ENCODE data around the gene DENND6B. TPM values are rescaled to one million over a fixed set of nuclear protein-coding genes. Genes with fewer than 3 reads are reported as not detected.

The DENND6B gene
- total and polyA plus RNA-seq, 2 of the 13 experiments (the other 11 are each of a cell fraction or from before 2014, with no cell fraction given): 0.95 to 3.8 TPM

DNA sequence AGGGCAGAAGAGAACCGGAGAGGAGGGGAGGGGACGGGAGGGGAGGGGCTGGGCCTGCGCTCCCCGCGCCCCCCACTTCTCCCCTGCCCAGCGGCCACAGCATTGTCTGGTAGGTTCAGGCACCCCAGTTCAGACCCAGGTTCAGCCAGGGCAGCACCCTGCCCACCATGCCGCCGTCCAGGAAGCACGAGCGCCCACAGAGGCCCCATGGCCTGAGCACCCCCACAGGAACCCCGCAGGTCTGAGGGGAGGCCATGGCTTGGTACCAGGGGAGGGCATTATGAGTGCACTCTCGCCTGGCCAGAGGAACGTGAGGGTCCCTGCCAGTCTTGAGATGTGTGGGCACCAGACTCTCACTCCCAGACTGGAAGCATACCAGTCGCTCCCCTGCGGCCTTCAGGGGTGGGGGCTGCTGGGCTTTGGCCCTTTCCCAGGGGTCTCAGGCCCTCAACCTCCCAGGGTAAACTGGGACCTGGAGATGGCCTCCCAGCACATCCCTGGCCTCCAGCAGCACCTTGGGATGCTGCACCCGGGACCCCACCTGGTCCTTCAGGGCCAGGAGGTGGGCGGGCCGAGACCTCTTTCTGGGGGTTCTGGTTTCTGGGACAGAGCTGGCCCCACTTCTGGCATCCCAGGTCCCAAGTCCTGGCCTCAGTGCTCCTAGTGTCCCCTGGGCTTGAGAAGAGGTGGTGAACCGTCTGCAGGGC lies 18.8 kb downstream of the DENND6B start (continued):
- TF ChIP-seq, protein P1, sequence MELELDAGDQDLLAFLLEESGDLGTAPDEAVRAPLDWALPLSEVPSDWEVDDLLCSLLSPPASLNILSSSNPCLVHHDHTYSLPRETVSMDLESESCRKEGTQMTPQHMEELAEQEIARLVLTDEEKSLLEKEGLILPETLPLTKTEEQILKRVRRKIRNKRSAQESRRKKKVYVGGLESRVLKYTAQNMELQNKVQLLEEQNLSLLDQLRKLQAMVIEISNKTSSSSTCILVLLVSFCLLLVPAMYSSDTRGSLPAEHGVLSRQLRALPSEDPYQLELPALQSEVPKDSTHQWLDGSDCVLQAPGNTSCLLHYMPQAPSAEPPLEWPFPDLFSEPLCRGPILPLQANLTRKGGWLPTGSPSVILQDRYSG (CRISPR knock-in tag; IDR thresholded peaks at IDR 0.05): no peak
- TF ChIP-seq, protein P2, sequence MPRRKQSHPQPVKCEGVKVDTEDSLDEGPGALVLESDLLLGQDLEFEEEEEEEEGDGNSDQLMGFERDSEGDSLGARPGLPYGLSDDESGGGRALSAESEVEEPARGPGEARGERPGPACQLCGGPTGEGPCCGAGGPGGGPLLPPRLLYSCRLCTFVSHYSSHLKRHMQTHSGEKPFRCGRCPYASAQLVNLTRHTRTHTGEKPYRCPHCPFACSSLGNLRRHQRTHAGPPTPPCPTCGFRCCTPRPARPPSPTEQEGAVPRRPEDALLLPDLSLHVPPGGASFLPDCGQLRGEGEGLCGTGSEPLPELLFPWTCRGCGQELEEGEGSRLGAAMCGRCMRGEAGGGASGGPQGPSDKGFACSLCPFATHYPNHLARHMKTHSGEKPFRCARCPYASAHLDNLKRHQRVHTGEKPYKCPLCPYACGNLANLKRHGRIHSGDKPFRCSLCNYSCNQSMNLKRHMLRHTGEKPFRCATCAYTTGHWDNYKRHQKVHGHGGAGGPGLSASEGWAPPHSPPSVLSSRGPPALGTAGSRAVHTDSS (CRISPR knock-in tag; conservative IDR thresholded peaks at IDR 0.05): no peak
- TF ChIP-seq ZC3H4 (CRISPR knock-in tag; IDR thresholded peaks at IDR 0.05; ENCODE audit: borderline replicate concordance) (no peak), SKI (IDR thresholded peaks at IDR 0.05; ENCODE audit: partially characterized antibody) (no peak), SRSF1 (optimal IDR thresholded peaks at IDR 0.05; ENCODE audit: low read depth, low read length) (no peak), ZNF792 (CRISPR knock-in tag; IDR thresholded peaks at IDR 0.05) (no peak), POLR2AphosphoS5 (IDR thresholded peaks at IDR 0.05; ENCODE audit: low read depth, low read length) (no peak), NR1H2 (CRISPR knock-in tag; IDR thresholded peaks at IDR 0.05; ENCODE audit: borderline replicate concordance, low read depth) (no peak), ZFP37 (CRISPR knock-in tag; IDR thresholded peaks at IDR 0.05; ENCODE audit: borderline replicate concordance) (no peak), PHF8 (CRISPR knock-in tag; IDR thresholded peaks at IDR 0.05) (peak; percentile 9; the same call in 1 of the 2 replicates), NFIC (IDR thresholded peaks at IDR 0.05; ENCODE audit: low read length) (no peak), DRAP1 (CRISPR knock-in tag; IDR thresholded peaks at IDR 0.05) (0 out of 2 replicates have a peak, but pooled peaks have one; percentile 12), GABPB1 (CRISPR knock-in tag; IDR thresholded peaks at IDR 0.05) (peak; percentile 33; the same call in 1 of the 2 replicates), MLX (CRISPR knock-in tag; IDR thresholded peaks at IDR 0.05) (no peak), AGO2 (optimal IDR thresholded peaks at IDR 0.05; ENCODE audit: low read depth, low read length) (peak; percentile 33), AGO1 (IDR thresholded peaks at IDR 0.05; ENCODE audit: low read depth, low read length, poor library complexity, severe bottlenecking) (peak; percentile 37), ZNF770 (CRISPR knock-in tag; IDR thresholded peaks at IDR 0.05) (peak; percentile 23; the same call in 1 of the 2 replicates)
- TF ChIP-seq, protein P3, sequence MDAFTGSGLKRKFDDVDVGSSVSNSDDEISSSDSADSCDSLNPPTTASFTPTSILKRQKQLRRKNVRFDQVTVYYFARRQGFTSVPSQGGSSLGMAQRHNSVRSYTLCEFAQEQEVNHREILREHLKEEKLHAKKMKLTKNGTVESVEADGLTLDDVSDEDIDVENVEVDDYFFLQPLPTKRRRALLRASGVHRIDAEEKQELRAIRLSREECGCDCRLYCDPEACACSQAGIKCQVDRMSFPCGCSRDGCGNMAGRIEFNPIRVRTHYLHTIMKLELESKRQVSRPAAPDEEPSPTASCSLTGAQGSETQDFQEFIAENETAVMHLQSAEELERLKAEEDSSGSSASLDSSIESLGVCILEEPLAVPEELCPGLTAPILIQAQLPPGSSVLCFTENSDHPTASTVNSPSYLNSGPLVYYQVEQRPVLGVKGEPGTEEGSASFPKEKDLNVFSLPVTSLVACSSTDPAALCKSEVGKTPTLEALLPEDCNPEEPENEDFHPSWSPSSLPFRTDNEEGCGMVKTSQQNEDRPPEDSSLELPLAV (CRISPR knock-in tag; conservative IDR thresholded peaks at IDR 0.05; ENCODE audit: low read depth): no peak
- TF ChIP-seq, protein P4, sequence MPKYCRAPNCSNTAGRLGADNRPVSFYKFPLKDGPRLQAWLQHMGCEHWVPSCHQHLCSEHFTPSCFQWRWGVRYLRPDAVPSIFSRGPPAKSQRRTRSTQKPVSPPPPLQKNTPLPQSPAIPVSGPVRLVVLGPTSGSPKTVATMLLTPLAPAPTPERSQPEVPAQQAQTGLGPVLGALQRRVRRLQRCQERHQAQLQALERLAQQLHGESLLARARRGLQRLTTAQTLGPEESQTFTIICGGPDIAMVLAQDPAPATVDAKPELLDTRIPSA (CRISPR knock-in tag; IDR thresholded peaks at IDR 0.05; ENCODE audit: borderline replicate concordance): no peak

All from HepG2 (cell line).